Sigmoid colon (tissue), 7 donors: ENCODE data around the gene C1orf210. TPM values are rescaled to one million over a fixed set of nuclear protein-coding genes. Genes with fewer than 3 reads are reported as not detected.

Source experiments
- DNase-seq: peaks from one replicate; pipeline ENCODE4 v3.0.0-alpha.2; 2019
- H3K27ac ChIP-seq, 4 donors: fragments of 200-600 bp; sonication (generic); one replicate each; pipeline ENCODE4 v1.5.1; 2016 to 2019; ENCODE audit warnings: mild to moderate bottlenecking in 1 of 4
- H3K27me3 ChIP-seq, 3 donors: fragments of 200-600 bp; sonication (generic); one replicate each; pipeline ENCODE4 v1.5.1; 2019; ENCODE audit warnings: mild to moderate bottlenecking in 1 of 3
- H3K36me3 ChIP-seq, 4 donors: fragments of 200-600 bp; sonication (generic); one replicate each; pipeline ENCODE4 v1.5.1; 2016 to 2019
- H3K4me1 ChIP-seq, 4 donors: fragments of 200-600 bp; sonication (generic); one replicate each; pipeline ENCODE4 v1.5.1; 2017 to 2019
- H3K4me3 ChIP-seq, 4 donors: fragments of 200-600 bp; sonication (generic); one replicate each; pipeline ENCODE4 v1.5.1; 2017 to 2019; ENCODE audit warnings: mild to moderate bottlenecking in 2 of 4, moderate library complexity in 1 of 4
- H3K9me3 ChIP-seq, 4 donors: fragments of 200-600 bp in 3 of 4; sonication (generic) in 3 of 4; one replicate each; pipeline versions ENCODE4 v1.5.1 to v1.6.1; 2013 to 2019
- CTCF ChIP-seq, 4 experiments: fragments of 450-650 bp in 3 of 4; fragments of 200-600 bp in 1 of 4; IDR thresholded peaks; one replicate each; pipeline ENCODE4 v1.5.1; 2016 to 2019; ENCODE audit warnings: antibody characterized with exemption in 4 of 4, mild to moderate bottlenecking in 3 of 4, moderate library complexity in 2 of 4
- EP300 ChIP-seq, 4 donors: sonication (generic); formaldehyde crosslinking; IDR thresholded peaks; one replicate each; pipeline ENCODE4 v1.6.1; 2017; ENCODE audit warnings: antibody characterized with exemption in 4 of 4
- POLR2A ChIP-seq, 2 donors: fragments of 450-650 bp; IDR thresholded peaks; one replicate each; pipeline ENCODE4 v1.6.1; 2016; ENCODE audit warnings: antibody characterized with exemption in 2 of 2, mild to moderate bottlenecking in 2 of 2, moderate library complexity in 2 of 2
- POLR2AphosphoS5 ChIP-seq, 4 donors: sonication (generic); formaldehyde crosslinking; IDR thresholded peaks; one replicate each; pipeline ENCODE4 v1.6.1; 2017; ENCODE audit warnings: antibody characterized with exemption in 4 of 4
- WGBS, 2 donors: extraction: QIAGEN DNeasy Blood & Tissue Kit; methylation state at CpG; one replicate each; pipeline ENCODE4 v1.1.7; 2013; 5-methylcytosine and 5-hydroxymethylcytosine counted together
- intact Hi-C: fragments of 100-400 bp; cut with DNase I; formaldehyde crosslinking; loops from one replicate; pipeline ENCODE4 v1.15.1; 2023
- polyA plus RNA-seq, 3 donors: library from polyadenylated mRNA; stranded (reverse); fragments of 200-250 nt; gene quantifications; one replicate each; pipeline ENCODE4 v1.2.3, GENCODE V29; 2013
- total RNA-seq, 4 donors: library from RNA; depleted of rRNA; stranded (reverse); fragments of >200 nt; gene quantifications; one replicate each; pipeline ENCODE4 v1.1.0, GENCODE V29; 2016
- donor health status: healthy with polysubstance abuse.
- donor health status: Bipolar disorder and iron deficiency.
- donor health status: healthy.

Gene C1orf210
- total and polyA plus RNA-seq, 7 donors: 2.1 to 68.5 (median 54.4) TPM; not detected in 3

GRCh38 chr1:43303471-43304313 is 18.3 kb upstream of the C1orf210 start:
- intact Hi-C loops: no loop called here
- 59 to 74% methylated on average over 8 of the region's 8 CpGs for WGBS, 2 donors
- Histone ChIP-seq H3K9me3 (no peaks in the 10 kb centered on the region), H3K4me1 (peaks cover 0 to 6% (median 2%) of the 10 kb centered on the region in 4 donors), H3K27me3 (no peaks in the 10 kb centered on the region), H3K4me3 (peak overlapping the region in 1 of 4 donors; percentile 5), H3K36me3 (no peaks in the 10 kb centered on the region), H3K27ac (no peak overlapping the region)
- DNase-seq: peak; percentile 33
- TF ChIP-seq EP300 (IDR thresholded peaks at IDR 0.05) (no peak), POLR2A (IDR thresholded peaks at IDR 0.05) (no peak), POLR2AphosphoS5 (IDR thresholded peaks at IDR 0.05) (no peak), CTCF (IDR thresholded peaks at IDR 0.05) (no peak)

GRCh38 chr1:43302721-43303470 is 17.5 kb upstream of the C1orf210 start:
- TF ChIP-seq POLR2A (IDR thresholded peaks at IDR 0.05) (no peak), EP300 (IDR thresholded peaks at IDR 0.05) (no peak), POLR2AphosphoS5 (IDR thresholded peaks at IDR 0.05) (no peak), CTCF (IDR thresholded peaks at IDR 0.05) (no peak)
- peak overlapping the region in 2 of 4 donors; percentile 12 to 17 for H3K4me3 ChIP-seq
- no peak overlapping the region for H3K27ac ChIP-seq
- intact Hi-C loops: no loop called here
- peaks cover 0 to 6% (median 2%) of the 10 kb centered on the region in 4 donors for H3K4me1 ChIP-seq
- DNase-seq: peak; percentile 4
- H3K36me3 ChIP-seq: no peaks in the 10 kb centered on the region
- WGBS, 2 donors: 54 to 76% methylated on average over 7 of the region's 7 CpGs
- no peaks in the 10 kb centered on the region for H3K9me3 ChIP-seq
- H3K27me3 ChIP-seq: no peaks in the 10 kb centered on the region

GRCh38 chr1:43302201-43302600 is 16.8 kb upstream of the C1orf210 start:
- H3K36me3 ChIP-seq: no peaks in the 10 kb centered on the region
- H3K9me3 ChIP-seq: no peaks in the 10 kb centered on the region
- intact Hi-C loops: no loop called here
- peaks cover 0 to 6% (median 2%) of the 10 kb centered on the region in 4 donors for H3K4me1 ChIP-seq
- H3K27me3 ChIP-seq: no peaks in the 10 kb centered on the region
- H3K4me3 ChIP-seq: peak overlapping the region in 2 of 4 donors; percentile 12 to 17
- TF ChIP-seq POLR2AphosphoS5 (IDR thresholded peaks at IDR 0.05) (no peak), EP300 (IDR thresholded peaks at IDR 0.05) (no peak), POLR2A (IDR thresholded peaks at IDR 0.05) (no peak), CTCF (IDR thresholded peaks at IDR 0.05) (no peak)
- H3K27ac ChIP-seq: no peak overlapping the region
- 68 to 79% methylated on average over 1 of the region's 1 CpG for WGBS, 2 donors
- DNase-seq: no peak

GRCh38 chr1:43300378-43301094 is 15.2 kb upstream of the C1orf210 start, which contains the start of gene TIE1:
Gene TIE1 (plus strand): TSS chr1:43300982. CDS start chr1:43301072, 90 bp downstream.
- Histone ChIP-seq H3K27ac (peak within 1 kb of the TSS in 3 of 4 donors; percentile 12 to 62 (median 32)), H3K4me1 (peaks cover 0 to 16% (median 11%) of the 10 kb centered on the region in 4 donors), H3K36me3 (no peaks in the 10 kb centered on the region), H3K4me3 (peak within 1 kb of the TSS in 3 of 4 donors; percentile 3 to 17 (median 12)), H3K9me3 (no peaks in the 10 kb centered on the region), H3K27me3 (no peaks in the 10 kb centered on the region)
- intact Hi-C loops: no loop called here
- WGBS, 2 donors: 69 to 84% methylated on average over 10 of the region's 10 CpGs
- TF ChIP-seq POLR2A (IDR thresholded peaks at IDR 0.05): no peak
- TF ChIP-seq POLR2AphosphoS5 (IDR thresholded peaks at IDR 0.05): peak in 3 of 4 donors; percentile 28 to 62 (median 59)
- no peak for TF ChIP-seq CTCF (IDR thresholded peaks at IDR 0.05)
- no peak for TF ChIP-seq EP300 (IDR thresholded peaks at IDR 0.05)
- DNase-seq: no peak
